Measurements from ENCODE around the gene LRG1.
"Not testable (repeated sequence)": the region's sequence is repeated elsewhere in the genome, so short reads cannot be mapped to it uniquely, and the experiment has no call there.

LRG1 gene

GRCh38 chr19:4529924-4530522 is 9.8 kb downstream of the LRG1 start:
- DNase-seq (ENCODE audit: low spot score): no peak

GRCh38 chr19:4528843-4529242 is 11.0 kb downstream of the LRG1 start:
- no peak for DNase-seq (ENCODE audit: low spot score)

- DNase-seq (ENCODE audit: low spot score): not testable (repeated sequence)
Measured at GRCh38 chr19:4527377-4527776, 12.5 kb downstream of the LRG1 start.

- no peak for DNase-seq (ENCODE audit: low spot score)
Measured at GRCh38 chr19:4525563-4526002, 14.3 kb downstream of the LRG1 start.

- DNase-seq (ENCODE audit: low spot score): peak; percentile 81
Measured at GRCh38 chr19:4524808-4525562, 14.9 kb downstream of the LRG1 start.

- DNase-seq (ENCODE audit: low spot score): no peak
Measured at GRCh38 chr19:4523306-4524110, 16.3 kb downstream of the LRG1 start.

GRCh38 chr19:4522291-4523002 is 17.4 kb downstream of the LRG1 start:
- no peak for DNase-seq (ENCODE audit: low spot score)

GRCh38 chr19:4521888-4522242 is 18.0 kb downstream of the LRG1 start:
- no peak for DNase-seq (ENCODE audit: low spot score)

GRCh38 chr19:4521170-4521887 is 18.5 kb downstream of the LRG1 start:
- DNase-seq (ENCODE audit: low spot score): no peak

- DNase-seq (ENCODE audit: low spot score): peak; percentile 62
Measured at GRCh38 chr19:4519521-4520277, 20.1 kb downstream of the LRG1 start.

- no peak for DNase-seq (ENCODE audit: low spot score)
Measured at GRCh38 chr19:4519172-4519496, 20.7 kb downstream of the LRG1 start.

- DNase-seq (ENCODE audit: low spot score): no peak
Measured at GRCh38 chr19:4518345-4519171, 21.3 kb downstream of the LRG1 start, which contains the start of gene PLIN4. Gene PLIN4, minus strand, starts transcription at chr19:4518486. Its CDS starts 214 bp downstream, at chr19:4518272.

- no peak for DNase-seq (ENCODE audit: low spot score)
Measured at GRCh38 chr19:4517451-4518057, 22.3 kb downstream of the LRG1 start.

GRCh38 chr19:4516939-4517300 is 22.9 kb downstream of the LRG1 start:
- no peak for DNase-seq (ENCODE audit: low spot score)

GRCh38 chr19:4516199-4516938 is 23.5 kb downstream of the LRG1 start:
- DNase-seq (ENCODE audit: low spot score): no peak

GRCh38 chr19:4515732-4516131 is 24.1 kb downstream of the LRG1 start:
- DNase-seq (ENCODE audit: low spot score): no peak

GRCh38 chr19:4513248-4513647 is 26.6 kb downstream of the LRG1 start:
- no peak for DNase-seq (ENCODE audit: low spot score)

GRCh38 chr19:4512070-4512469 is 27.8 kb downstream of the LRG1 start:
- no peak for DNase-seq (ENCODE audit: low spot score)
